Astrocyte (in vitro differentiated cells and primary cell): ENCODE measurements around the gene FUT9. TPM values are rescaled to one million over a fixed set of nuclear protein-coding genes. Genes with fewer than 3 reads are reported as not detected.

ENCODE experiments used
- DNase-seq: peaks from one replicate; pipeline ENCODE4 v3.0.0-alpha.2; 2010; ENCODE audit warnings: low read depth
- FAIRE-seq: peaks from 2 replicates; lab custom pipeline; 2011; peaks lifted over from hg19 to GRCh38; lab: Jason Lieb, UNC
- H2AFZ ChIP-seq: 2 replicates; pipeline ENCODE4 v1.6.0; 2012; ENCODE audit warnings: low read depth, low read length, inconsistent platforms
- H3K27ac ChIP-seq: 2 replicates; pipeline ENCODE4 v1.5.1; 2011; ENCODE audit warnings: low read depth, low read length, inconsistent platforms
- H3K27me3 ChIP-seq: 2 replicates; pipeline ENCODE4 v1.6.0; 2011; ENCODE audit warnings: low read length, inconsistent platforms; ENCODE audit not compliant: insufficient read depth
- H3K36me3 ChIP-seq: 2 replicates; pipeline ENCODE4 v1.5.1; 2011; ENCODE audit warnings: low read length, inconsistent platforms; ENCODE audit not compliant: insufficient read depth
- H3K4me1 ChIP-seq: 2 replicates; pipeline ENCODE4 v1.5.1; 2011; ENCODE audit warnings: low read length, inconsistent platforms; ENCODE audit not compliant: insufficient read depth
- H3K4me2 ChIP-seq: 2 replicates; pipeline ENCODE4 v1.6.0; 2012; ENCODE audit warnings: low read length, inconsistent platforms
- H3K4me3 ChIP-seq: 2 replicates; pipeline ENCODE4 v1.5.1; 2011; ENCODE audit warnings: low read depth, mild to moderate bottlenecking, low read length, inconsistent platforms; ENCODE audit not compliant: insufficient read depth
- H3K79me2 ChIP-seq: 2 replicates; pipeline ENCODE4 v1.6.0; 2012; ENCODE audit warnings: mild to moderate bottlenecking, low read length, inconsistent platforms; ENCODE audit not compliant: insufficient read depth
- H3K9ac ChIP-seq: 2 replicates; pipeline ENCODE4 v1.6.0; 2012; ENCODE audit warnings: mild to moderate bottlenecking, low read length, inconsistent platforms
- H3K9me3 ChIP-seq: 2 replicates; pipeline ENCODE4 v1.5.1; 2012; ENCODE audit warnings: low read depth, mild to moderate bottlenecking, low read length, inconsistent platforms; ENCODE audit not compliant: insufficient read depth
- H4K20me1 ChIP-seq: 2 replicates; pipeline ENCODE4 v1.6.0; 2012; ENCODE audit warnings: low read length, inconsistent platforms; ENCODE audit not compliant: insufficient read depth
- H3K27ac Mint-ChIP-seq: one replicate; pipeline ENCODE4 v1.8.0; 2021; ENCODE audit warnings: mild to moderate bottlenecking, mixed read lengths; ENCODE audit not compliant: unreplicated experiment
- H3K27me3 Mint-ChIP-seq: one replicate; pipeline ENCODE4 v1.8.0; 2021; ENCODE audit warnings: low read depth, mixed read lengths; ENCODE audit not compliant: unreplicated experiment
- H3K36me3 Mint-ChIP-seq: one replicate; pipeline ENCODE4 v1.8.0; 2021; ENCODE audit warnings: low read depth, mixed read lengths; ENCODE audit not compliant: unreplicated experiment
- H3K4me1 Mint-ChIP-seq: one replicate; pipeline ENCODE4 v1.8.0; 2021; ENCODE audit warnings: low read depth, mixed read lengths; ENCODE audit not compliant: unreplicated experiment
- H3K4me3 Mint-ChIP-seq: one replicate; pipeline ENCODE4 v1.8.0; 2021; ENCODE audit warnings: mild to moderate bottlenecking, moderate library complexity, mixed read lengths; ENCODE audit not compliant: unreplicated experiment
- H3K9me3 Mint-ChIP-seq: one replicate; pipeline ENCODE4 v1.8.0; 2021; ENCODE audit warnings: mild to moderate bottlenecking, mixed read lengths; ENCODE audit not compliant: unreplicated experiment
- CTCF ChIP-seq: IDR thresholded peaks from 2 replicates; pipeline ENCODE4 v1.5.1; 2011; ENCODE audit warnings: low read depth, mild to moderate bottlenecking, inconsistent platforms, low read length, moderate library complexity; ENCODE audit not compliant: insufficient read depth
- EZH2 ChIP-seq: IDR thresholded peaks from 2 replicates; pipeline ENCODE4 v1.6.1; 2012; ENCODE audit warnings: mild to moderate bottlenecking, low read length, inconsistent platforms; ENCODE audit not compliant: insufficient read depth
- total RNA-seq: library from RNA; stranded (reverse); gene quantifications from 2 replicates; pipeline ENCODE4 v1.2.1, GENCODE V29; 2021

FUT9 gene
- total RNA-seq, 1 donor from 2014 or later, result 0.20 TPM

DNA sequence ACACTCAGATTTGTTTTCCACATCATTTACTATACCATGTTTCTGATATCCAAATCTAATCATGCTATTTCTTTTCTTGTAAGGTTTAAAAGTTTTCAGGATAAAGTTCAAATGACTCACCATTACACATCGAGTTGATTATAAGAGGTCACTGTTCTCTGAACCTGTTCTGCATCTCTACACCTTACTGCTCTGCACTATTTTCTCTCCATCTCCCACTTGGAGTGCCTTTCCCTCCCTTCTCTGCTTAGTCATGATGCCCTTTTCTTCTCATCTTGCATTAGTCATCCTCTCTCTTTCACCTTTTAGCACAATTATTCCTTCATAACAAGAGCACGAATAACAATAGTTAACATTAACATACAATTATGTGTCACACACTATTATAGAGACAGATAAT, 37.5 kb upstream of the FUT9 start:
- H3K4me1 Mint-ChIP-seq, result peaks cover 2% of the 10 kb centered on the region
- Histone ChIP-seq H3K79me2 (no peaks in the 10 kb centered on the region), H3K36me3 (no peaks in the 10 kb centered on the region), H3K9ac (no peak overlapping the region), H3K4me3 (no peak overlapping the region), H3K27ac (no peak overlapping the region), H3K9me3 (no peaks in the 10 kb centered on the region), H3K4me1 (no peaks in the 10 kb centered on the region), H2AFZ (no peak overlapping the region), H3K27me3 (no peaks in the 10 kb centered on the region), H4K20me1 (no peaks in the 10 kb centered on the region), H3K4me2 (no peak overlapping the region)
- H3K36me3 Mint-ChIP-seq, result no peaks in the 10 kb centered on the region
- FAIRE-seq (no peak), DNase-seq (no peak)
- TF ChIP-seq CTCF (no peak), EZH2 (no peak)
- no peak overlapping the region for H3K27ac Mint-ChIP-seq
- no peak overlapping the region for H3K4me3 Mint-ChIP-seq
- H3K9me3 Mint-ChIP-seq, result no peaks in the 10 kb centered on the region
- no peaks in the 10 kb centered on the region for H3K27me3 Mint-ChIP-seq

DNA sequence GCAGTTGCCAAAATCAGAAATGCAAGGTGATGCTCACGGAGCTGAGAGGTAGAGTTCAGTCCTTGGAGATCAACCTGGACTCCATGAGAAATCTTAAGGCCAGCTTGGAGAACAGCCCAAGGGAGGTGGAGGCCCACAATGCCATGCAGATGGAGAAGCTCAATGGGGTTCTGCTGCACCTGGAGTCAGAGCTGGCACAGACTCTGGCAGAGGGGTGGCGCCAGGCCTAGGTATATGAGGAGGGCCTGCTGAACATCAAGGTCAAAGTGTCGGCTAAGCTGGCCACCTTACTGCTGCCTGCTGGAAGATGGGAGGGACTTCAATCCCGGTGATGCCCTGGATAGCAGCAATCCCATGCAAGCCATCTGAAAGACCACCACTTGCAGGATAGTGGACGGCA, 23.9 kb upstream of the FUT9 start:
- Histone ChIP-seq H3K27me3 (no peaks in the 10 kb centered on the region), H3K9ac (no peak overlapping the region), H3K9me3 (peaks cover 4% of the 10 kb centered on the region), H3K79me2 (no peaks in the 10 kb centered on the region), H3K4me3 (no peak overlapping the region), H2AFZ (no peak overlapping the region), H3K4me1 (no peaks in the 10 kb centered on the region), H4K20me1 (no peaks in the 10 kb centered on the region), H3K4me2 (no peak overlapping the region), H3K36me3 (no peaks in the 10 kb centered on the region), H3K27ac (no peak overlapping the region)
- H3K27me3 Mint-ChIP-seq, result no peaks in the 10 kb centered on the region
- TF ChIP-seq CTCF, result no peak
- TF ChIP-seq EZH2, result no peak
- FAIRE-seq (no peak), DNase-seq (no peak)
- H3K4me3 Mint-ChIP-seq, result no peak overlapping the region
- no peaks in the 10 kb centered on the region for H3K36me3 Mint-ChIP-seq
- no peaks in the 10 kb centered on the region for H3K4me1 Mint-ChIP-seq
- no peak overlapping the region for H3K27ac Mint-ChIP-seq
- peaks cover 13% of the 10 kb centered on the region for H3K9me3 Mint-ChIP-seq

DNA sequence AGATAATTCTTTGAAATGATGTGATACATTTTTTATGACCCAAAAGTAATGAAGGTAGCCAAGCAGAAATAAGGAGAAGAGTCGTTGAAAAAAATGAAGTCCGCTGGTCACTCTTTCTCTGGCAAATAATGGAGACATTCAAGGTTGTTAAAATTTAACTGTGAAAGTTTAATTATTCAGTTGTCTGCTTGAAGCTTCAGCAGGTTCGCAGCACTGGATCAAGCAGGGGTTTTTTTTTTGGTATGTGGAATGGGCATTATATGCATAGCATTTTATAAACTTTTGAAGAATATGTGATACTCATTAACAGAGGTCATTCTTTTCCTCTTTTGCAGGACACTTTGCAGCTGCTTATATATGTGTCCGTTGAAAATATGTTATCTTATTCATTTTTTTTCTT, 21.6 kb upstream of the FUT9 start:
- Histone ChIP-seq H3K9me3 (peaks cover 4% of the 10 kb centered on the region), H3K4me1 (no peaks in the 10 kb centered on the region), H3K4me3 (no peak overlapping the region), H3K79me2 (no peaks in the 10 kb centered on the region), H3K27me3 (no peaks in the 10 kb centered on the region), H3K27ac (no peak overlapping the region), H3K9ac (no peak overlapping the region), H4K20me1 (no peaks in the 10 kb centered on the region), H3K36me3 (no peaks in the 10 kb centered on the region), H3K4me2 (no peak overlapping the region), H2AFZ (no peak overlapping the region)
- DNase-seq, result no peak
- H3K36me3 Mint-ChIP-seq, result no peaks in the 10 kb centered on the region
- no peaks in the 10 kb centered on the region for H3K4me1 Mint-ChIP-seq
- no peak overlapping the region for H3K27ac Mint-ChIP-seq
- TF ChIP-seq CTCF, result no peak
- no peak for TF ChIP-seq EZH2
- peaks cover 13% of the 10 kb centered on the region for H3K9me3 Mint-ChIP-seq
- FAIRE-seq, result no peak
- H3K4me3 Mint-ChIP-seq, result no peak overlapping the region
- no peaks in the 10 kb centered on the region for H3K27me3 Mint-ChIP-seq
